ENCODE results near the gene USO1.
"Not testable (repeated sequence)": the region's sequence is repeated elsewhere in the genome, so short reads cannot be mapped to it uniquely, and the experiment has no call there.

The USO1 gene

DNA sequence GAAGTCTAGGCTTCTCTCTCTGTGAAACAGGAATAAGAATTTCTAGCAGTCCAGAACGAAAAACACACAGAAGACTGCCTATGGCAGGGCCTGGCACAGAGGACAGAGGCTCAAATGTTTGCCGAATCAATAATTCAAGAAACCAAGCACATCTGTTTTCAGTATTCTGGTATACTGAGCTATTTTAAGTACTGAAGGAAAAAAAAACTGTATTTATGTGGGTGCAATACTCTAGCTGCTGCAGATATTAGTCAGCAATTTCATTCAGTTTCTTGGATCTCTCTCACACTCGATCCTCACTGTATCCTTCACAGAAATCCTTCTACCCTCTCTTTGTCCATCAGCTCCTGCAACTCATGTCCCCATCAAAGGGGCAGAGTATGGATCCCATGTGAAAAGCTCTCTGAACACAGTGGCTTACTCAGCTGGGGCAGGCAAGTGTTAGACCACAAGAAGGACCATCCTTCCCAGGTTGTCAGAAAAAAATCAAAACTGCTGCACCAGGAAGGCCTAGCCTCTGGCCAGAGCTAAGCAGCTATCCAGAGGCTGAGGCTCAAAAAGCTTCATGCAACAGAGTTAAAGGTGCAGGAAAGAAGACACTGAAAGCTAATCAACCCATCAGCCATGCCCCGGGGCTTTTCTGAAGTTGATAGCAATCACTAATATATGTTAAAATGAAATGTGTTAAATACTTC lies 9.1 kb upstream of the USO1 start:
- DNase-seq: no peak

DNA sequence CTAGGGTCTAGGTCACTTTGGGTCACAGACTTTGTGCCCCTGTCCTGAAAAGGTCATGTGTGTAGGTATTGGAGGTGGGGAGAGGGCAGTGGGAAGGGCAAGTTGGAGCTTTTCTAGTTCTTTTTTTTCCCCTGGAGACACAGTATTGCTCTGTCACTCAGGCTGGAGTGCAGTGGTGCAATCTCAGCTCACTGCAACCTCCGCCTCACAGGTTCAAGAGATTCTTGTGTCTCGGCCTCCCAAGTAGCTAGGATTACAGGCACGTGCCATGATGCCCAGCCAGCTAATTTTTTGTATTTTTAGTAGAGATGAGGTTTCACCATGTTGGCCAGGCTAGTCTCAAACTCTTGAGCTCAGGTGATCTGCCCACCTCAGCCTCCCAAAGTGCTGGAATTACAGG lies 8.3 kb upstream of the USO1 start:
- not testable (repeated sequence) for DNase-seq

DNA sequence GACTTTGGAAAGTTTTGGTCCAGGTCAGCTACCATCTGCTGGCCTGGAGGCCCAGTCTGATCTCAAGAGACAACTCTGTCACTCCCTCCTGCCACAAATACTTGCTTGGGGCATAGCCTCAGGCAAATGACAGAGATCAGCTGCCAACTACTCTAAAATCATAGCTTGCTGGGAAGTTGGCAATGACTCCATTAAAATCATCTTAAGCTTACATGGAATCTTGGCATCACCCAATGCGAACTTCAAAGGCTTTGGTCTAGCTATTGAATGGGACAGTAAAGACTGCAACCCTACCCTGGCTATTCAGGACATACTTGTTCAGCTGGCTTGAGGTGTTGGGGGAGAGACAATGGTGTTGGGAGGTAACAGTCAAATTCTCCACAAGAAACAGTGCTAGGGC lies 7.0 kb upstream of the USO1 start:
- no peak for DNase-seq

GRCh38 chr4:75718529-75718928 lies 5.8 kb upstream of the USO1 start:
- DNase-seq: no peak

- DNase-seq: no peak
Measured at GRCh38 chr4:75722417-75722816, 2.0 kb upstream of the USO1 start.

- no peak for DNase-seq
Measured at GRCh38 chr4:75723163-75724065, 963 bp upstream of the USO1 start.

GRCh38 chr4:75724867-75725724 lies 719 bp downstream of the USO1 start:
- peak; percentile 21 for DNase-seq

DNA sequence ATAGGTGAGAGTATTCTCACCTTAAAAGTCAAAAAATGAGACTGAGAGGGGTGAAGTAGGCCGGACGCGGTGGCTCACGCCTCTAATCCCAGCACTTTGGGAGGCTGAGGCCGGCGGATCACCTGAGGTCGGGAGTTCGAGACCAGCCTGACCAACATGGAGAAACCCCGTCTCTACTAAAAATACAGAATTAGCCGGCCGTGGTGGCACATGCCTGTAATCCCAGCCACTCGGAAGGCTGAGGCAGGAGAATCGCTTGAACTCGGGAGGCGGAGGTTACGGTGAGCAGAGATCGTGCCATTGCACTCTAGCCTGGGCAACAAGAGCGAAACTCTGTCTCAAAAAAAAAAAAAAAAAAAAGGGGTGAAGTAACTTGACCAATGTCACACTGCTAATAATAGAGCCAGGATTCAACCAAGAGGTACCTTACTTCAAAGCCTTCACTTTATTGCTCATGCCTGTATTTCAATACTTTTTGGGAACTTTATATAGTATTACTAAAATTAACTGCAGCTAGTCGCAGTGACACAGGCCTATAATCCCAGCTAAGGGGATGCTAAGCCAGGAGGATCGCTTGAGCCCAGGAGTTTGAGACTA lies 1.7 kb downstream of the USO1 start:
- not testable (repeated sequence) for DNase-seq

- DNase-seq: no peak
Measured at GRCh38 chr4:75726577-75726976, 2.2 kb downstream of the USO1 start.

- no peak for DNase-seq
Measured at GRCh38 chr4:75727073-75727472, 2.7 kb downstream of the USO1 start.

DNA sequence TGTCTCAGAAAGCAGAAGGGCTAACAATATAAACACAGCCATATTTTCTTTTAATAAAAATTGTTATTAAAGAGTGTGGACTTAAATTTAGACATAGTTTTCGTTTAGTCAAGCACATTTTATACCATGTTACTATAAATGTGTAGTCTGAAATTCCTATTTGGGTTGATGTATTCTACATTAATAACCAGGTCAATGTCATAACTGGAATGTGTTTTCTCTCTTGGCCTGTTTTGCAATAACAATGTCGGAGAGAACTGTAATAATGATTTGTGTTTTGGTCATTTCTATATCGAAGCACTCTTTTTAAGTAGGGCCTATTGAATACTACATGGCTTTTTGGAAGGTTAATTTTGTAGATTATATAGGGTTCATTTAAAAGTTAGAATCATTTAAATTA lies 5.5 kb downstream of the USO1 start:
- no peak for DNase-seq

DNA sequence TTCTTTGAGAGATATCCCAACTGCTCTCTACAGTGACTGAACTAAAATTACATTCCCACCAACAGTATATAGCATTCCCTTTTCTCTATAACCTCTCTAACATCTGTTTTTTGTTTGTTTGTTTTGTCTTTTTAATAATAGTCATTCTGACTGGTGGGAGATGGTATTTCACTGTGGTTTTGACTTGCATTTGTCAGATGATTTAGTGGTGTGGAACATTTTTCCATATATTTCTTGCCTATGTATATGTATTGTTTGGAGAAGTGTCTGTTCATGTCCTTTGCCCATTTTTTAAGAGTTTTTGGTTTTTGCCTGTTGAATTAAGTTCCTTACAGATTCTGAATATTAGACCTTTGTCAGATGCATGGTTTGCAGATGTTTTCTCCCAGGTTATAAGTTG lies 9.0 kb downstream of the USO1 start:
- DNase-seq: no peak

- DNase-seq: no peak
Measured at GRCh38 chr4:75735525-75735924, 11.1 kb downstream of the USO1 start.

DNA sequence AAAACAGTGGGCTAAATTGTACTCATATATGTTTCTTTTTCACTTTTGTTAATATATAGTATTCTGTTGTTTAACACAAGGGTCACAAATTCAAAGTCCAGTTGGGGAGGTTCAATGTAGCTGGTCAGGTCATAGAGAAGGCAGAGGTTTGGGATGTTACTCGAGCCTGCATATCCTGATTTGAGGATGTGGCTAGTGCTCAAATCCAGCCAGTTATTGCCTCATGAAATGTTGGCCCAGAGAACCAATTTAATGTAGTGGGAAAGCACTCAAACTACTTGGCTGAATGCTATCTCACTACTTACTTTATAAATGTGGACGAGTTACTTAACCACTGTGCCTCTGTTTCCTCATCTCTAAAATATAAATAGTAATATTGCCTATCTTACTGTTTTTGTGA lies 12.5 kb downstream of the USO1 start:
- DNase-seq: no peak

GRCh38 chr4:75737398-75737797 lies 13.0 kb downstream of the USO1 start:
- no peak for DNase-seq

GRCh38 chr4:75741027-75741426 lies 16.6 kb downstream of the USO1 start:
- no peak for DNase-seq

GRCh38 chr4:75742451-75742850 lies 18.1 kb downstream of the USO1 start:
- no peak for DNase-seq

DNA sequence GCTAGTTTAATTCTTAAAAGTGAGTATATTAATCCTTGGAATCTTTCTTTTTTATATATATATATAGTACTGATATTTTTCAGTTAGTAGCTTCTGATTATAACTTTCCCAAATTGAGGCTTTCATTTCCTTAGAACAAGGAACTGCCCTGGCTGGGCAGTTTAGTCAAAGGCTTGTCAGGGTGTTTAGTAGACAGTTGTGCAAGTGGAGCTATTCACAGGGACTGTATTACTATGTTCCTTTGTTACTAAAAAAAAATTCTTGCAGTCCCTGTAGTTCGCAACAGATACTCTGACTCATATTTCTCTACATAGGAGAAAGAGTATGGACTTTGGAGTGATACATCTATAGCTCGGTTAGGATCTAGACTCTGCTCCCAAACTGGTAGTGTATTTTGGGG lies 20.8 kb downstream of the USO1 start:
- DNase-seq: no peak

DNA sequence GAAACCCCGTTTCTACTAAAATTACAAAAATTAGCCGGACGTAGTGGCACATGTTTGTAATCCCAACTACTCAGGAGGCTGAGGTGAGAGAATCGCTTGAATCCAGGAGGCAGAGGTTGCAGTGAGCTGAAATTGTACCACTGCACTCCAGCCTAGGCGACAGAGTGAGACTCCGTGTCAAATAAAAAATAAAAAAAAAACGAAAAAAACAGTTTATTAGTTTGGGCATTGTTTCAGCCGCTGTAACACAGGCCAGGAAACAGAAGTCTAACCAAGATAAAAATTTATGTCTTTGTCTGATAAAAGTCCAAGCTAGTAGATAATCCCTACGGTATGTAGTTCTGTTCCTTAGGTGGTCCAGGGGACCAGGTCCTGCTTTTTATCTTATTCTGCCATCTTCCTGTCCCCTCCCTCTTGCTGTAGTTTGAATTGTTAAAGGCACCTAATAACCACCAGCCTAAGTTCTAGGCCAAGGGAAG lies 21.4 kb downstream of the USO1 start:
- DNase-seq: no peak

DNA sequence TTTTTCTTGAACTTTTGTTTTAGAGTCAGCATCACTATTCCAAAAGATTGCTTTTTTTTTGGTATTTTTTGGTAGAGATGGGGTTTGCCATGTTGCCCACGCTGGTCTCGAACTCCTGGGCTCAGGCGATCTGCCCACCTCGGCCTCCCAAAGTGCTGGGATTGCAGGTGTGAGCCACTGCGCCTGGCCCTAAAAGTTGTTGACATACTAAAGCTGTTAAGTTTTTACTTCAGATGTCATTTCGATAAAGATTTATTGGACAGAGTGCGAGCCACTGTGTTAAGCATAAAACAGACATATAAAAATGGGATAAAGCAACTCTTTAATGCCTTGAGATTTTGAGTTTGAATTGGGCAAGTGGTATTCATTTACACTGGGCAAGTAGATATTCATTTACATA lies 28.3 kb downstream of the USO1 start:
- DNase-seq: no peak

DNA sequence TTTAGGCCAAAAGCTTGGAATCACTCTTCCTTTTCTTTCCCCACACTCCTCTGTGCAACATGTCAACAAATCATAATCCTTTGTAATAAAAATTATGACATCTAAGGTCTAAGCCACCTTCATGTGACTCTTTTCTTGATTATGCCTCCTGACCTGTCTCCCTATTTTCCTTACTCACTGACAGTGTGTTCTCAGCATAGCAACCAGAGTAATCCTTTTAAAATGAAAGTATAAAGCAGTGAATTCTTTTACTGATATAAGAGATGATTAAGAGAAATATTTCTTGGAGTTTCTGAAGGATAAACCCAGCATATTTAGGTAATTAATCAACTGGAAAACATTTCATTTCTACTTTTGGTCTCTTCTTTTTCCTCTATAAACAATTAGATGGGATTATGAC lies 44.7 kb downstream of the USO1 start:
- no peak for DNase-seq

DNA sequence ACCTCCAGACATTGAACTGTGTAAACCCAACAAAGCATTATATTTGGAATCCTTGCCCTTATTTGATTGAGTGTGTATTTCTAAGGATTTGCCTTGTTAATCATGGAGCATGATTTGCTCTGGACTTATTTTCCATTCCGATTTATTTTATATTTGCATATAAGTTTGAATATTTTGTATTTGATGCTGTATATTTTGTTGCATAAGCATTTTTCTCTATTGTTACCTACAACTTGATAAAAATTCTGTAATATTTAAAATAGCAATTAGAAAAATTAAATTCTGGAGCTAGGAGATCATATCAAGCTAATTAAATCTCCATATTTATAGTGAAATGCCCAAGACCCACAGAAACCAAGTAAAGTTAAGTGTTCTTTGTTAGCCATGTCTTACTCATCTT lies 47.2 kb downstream of the USO1 start:
- no peak for DNase-seq

GRCh38 chr4:75777589-75777988 lies 53.2 kb downstream of the USO1 start:
- DNase-seq: no peak

Data from effector CD4-positive, alpha-beta T cell (primary cell).